A549 (cell line): ENCODE results near the gene MME. TPM values are rescaled to one million over a fixed set of nuclear protein-coding genes. Genes with fewer than 3 reads are reported as not detected.
A peak's percentile ranks its signal among the peaks of the same experiment; 100 is the strongest.
"Not testable (repeated sequence)": the region's sequence is repeated elsewhere in the genome, so short reads cannot be mapped to it uniquely, and the experiment has no call there.

Experiments used
- ATAC-seq, 2 experiments: fragments of 200-7000 bp in 1 of 2; fragments of >200 bp in 1 of 2; cut with Nextera tagmentation in 1 of 2; cut with Tn5 transposase in 1 of 2; 3 replicates each; pipeline versions ENCODE4 v1.8.0 to v1.9.1; 2018 to 2020; ENCODE audit warnings: mild to moderate bottlenecking in 1 of 2, moderate library complexity in 1 of 2
- CTCF ChIA-PET: fragments of 300-600 bp; sonication (Branson Sonifier 250); formaldehyde crosslinking; extraction: SDS; loops from one replicate; lab custom pipeline; 2021; ENCODE audit warnings: antibody characterized with exemption, inconsistent platforms; lab: Yijun Ruan, JAX
- POLR2A ChIA-PET: fragments of 350-600 bp; formaldehyde crosslinking; extraction: SDS; loops from one replicate; lab custom pipeline; 2021; ENCODE audit warnings: antibody characterized with exemption, inconsistent platforms; lab: Yijun Ruan, JAX
- DNase-seq, 2 experiments: peaks; one replicate each; pipeline versions ENCODE4 v3.0.0 to v3.0.0-alpha.2; 2011 to 2016; ENCODE audit warnings: low read depth in 1 of 2, low spot score in 1 of 2
- FAIRE-seq: peaks from 2 replicates; lab custom pipeline; 2011; peaks lifted over from hg19 to GRCh38; lab: Jason Lieb, UNC
- H3K27ac ChIP-seq, 2 experiments: fragments of >200 bp; sonication (Bioruptor Twin); formaldehyde crosslinking; 3 replicates each; pipeline ENCODE4 v1.5.1; 2016 to 2017
- H3K4me1 ChIP-seq: fragments of >200 bp; sonication (Bioruptor Twin); formaldehyde crosslinking; 3 replicates; pipeline ENCODE4 v1.6.1; 2016
- H3K4me2 ChIP-seq: fragments of >200 bp; sonication (Bioruptor Twin); formaldehyde crosslinking; 3 replicates; pipeline ENCODE4 v1.6.1; 2016
- H3K4me3 ChIP-seq: fragments of >200 bp; sonication (Bioruptor Twin); formaldehyde crosslinking; 3 replicates; pipeline ENCODE4 v1.5.1; 2016
- H3K9me3 ChIP-seq: fragments of >200 bp; sonication (Bioruptor Twin); formaldehyde crosslinking; 3 replicates; pipeline ENCODE4 v1.6.1; 2016
- ATOH8 ChIP-seq: fragments of 250-450 bp; sonication (Bioruptor Pico); IDR thresholded peaks from 2 replicates; pipeline ENCODE4 v1.5.0; 2020; ENCODE audit warnings: low read depth, mild to moderate bottlenecking, moderate library complexity
- BHLHE40 ChIP-seq: IDR thresholded peaks from 2 replicates; pipeline ENCODE4 v1.6.1; 2012; ENCODE audit warnings: low read depth, low read length, inconsistent platforms
- CBX8 ChIP-seq: fragments of 200-600 bp; sonication (generic); IDR thresholded peaks from 2 replicates; pipeline ENCODE4 v1.6.1; 2016
- CHD4 ChIP-seq: fragments of 200-600 bp; sonication (generic); IDR thresholded peaks from 2 replicates; pipeline ENCODE4 v1.6.1; 2016; ENCODE audit warnings: antibody characterized with exemption, mild to moderate bottlenecking, borderline replicate concordance
- EP300 ChIP-seq, 2 experiments: fragments of >200 bp; sonication (Bioruptor Twin); formaldehyde crosslinking; IDR thresholded peaks; 2 replicates in 1 of 2; 3 replicates in 1 of 2; pipeline ENCODE4 v1.6.1; 2016 to 2017
- ESRRA ChIP-seq: fragments of 150-350 bp; IDR thresholded peaks from 2 replicates; pipeline ENCODE4 v1.6.1; 2014; ENCODE audit warnings: mild to moderate bottlenecking, low read length, borderline replicate concordance
- FOXS1 ChIP-seq: fragments of 250-450 bp; sonication (Bioruptor Pico); IDR thresholded peaks from 2 replicates; pipeline ENCODE4 v1.5.0; 2020; ENCODE audit warnings: mild to moderate bottlenecking, moderate library complexity
- HDAC2 ChIP-seq: fragments of 200-600 bp; sonication (generic); IDR thresholded peaks from 2 replicates; pipeline ENCODE4 v1.6.1; 2016
- HOXA7 ChIP-seq: fragments of 250-450 bp; sonication (Bioruptor Pico); IDR thresholded peaks from 2 replicates; pipeline ENCODE4 v1.5.0; 2020; ENCODE audit warnings: mild to moderate bottlenecking, moderate library complexity
- HOXB13 ChIP-seq: fragments of 250-450 bp; sonication (Bioruptor Pico); IDR thresholded peaks from 2 replicates; pipeline ENCODE4 v1.5.0; 2020; ENCODE audit warnings: low read depth, mild to moderate bottlenecking, moderate library complexity
- JUNB ChIP-seq: fragments of >200 bp; sonication (Bioruptor Twin); formaldehyde crosslinking; IDR thresholded peaks from 2 replicates; pipeline ENCODE4 v1.6.1; 2016
- KDM1A ChIP-seq: fragments of 200-600 bp; sonication (generic); IDR thresholded peaks from 2 replicates; pipeline ENCODE4 v1.6.1; 2016; ENCODE audit warnings: low read depth, mild to moderate bottlenecking
- NFE2L2 ChIP-seq: fragments of 150-350 bp; conservative IDR thresholded peaks from 2 replicates; pipeline ENCODE4 v1.6.1; 2014; ENCODE audit warnings: low read length
- RARB ChIP-seq: fragments of 250-450 bp; sonication (Bioruptor Pico); IDR thresholded peaks from 2 replicates; pipeline ENCODE4 v1.8.0; 2021; ENCODE audit warnings: mild to moderate bottlenecking, moderate library complexity
- TP53 ChIP-seq: fragments of 250-450 bp; sonication (Bioruptor Pico); IDR thresholded peaks from 2 replicates; pipeline ENCODE4 v1.5.0; 2021; ENCODE audit warnings: mild to moderate bottlenecking, moderate library complexity
- ZC3H11A ChIP-seq: fragments of 450-650 bp; IDR thresholded peaks from 2 replicates; pipeline ENCODE4 v1.6.1; 2014; ENCODE audit warnings: antibody characterized with exemption, mild to moderate bottlenecking
- ZSCAN20 ChIP-seq: fragments of 250-450 bp; sonication (Bioruptor Pico); IDR thresholded peaks from 2 replicates; pipeline ENCODE4 v1.8.0; 2022; ENCODE audit warnings: mild to moderate bottlenecking, moderate library complexity
- WGBS: methylation state at CpG from one replicate; pipeline ENCODE4 v1.1.6; 2017; ENCODE audit errors: missing lambda C conversion rate; 5-methylcytosine and 5-hydroxymethylcytosine counted together
- polyA plus RNA-seq, 4 experiments: library from polyadenylated mRNA; depleted of rRNA in 3 of 4; stranded (reverse); fragments of >200 nt; fragmentation: RNase III in 1 of 4; extraction: RNeasy Plus Mini Kit Qiagen cat#74134 plus additional on column Dnase treatment in 1 of 4; gene quantifications; 2 replicates in 3 of 4; 3 replicates in 1 of 4; pipeline ENCODE4 v1.2.3, GENCODE V29; 2011 to 2017
- TF ChIP-seq, protein P1 (sequence below): fragments of >200 bp; sonication (Bioruptor Twin); formaldehyde crosslinking; IDR thresholded peaks from 3 replicates; pipeline ENCODE4 v1.6.1; 2016
- TF ChIP-seq, protein P2 (sequence below): fragments of 450-650 bp; IDR thresholded peaks from 2 replicates; pipeline ENCODE4 v1.6.1; 2014; ENCODE audit warnings: antibody characterized with exemption
- TF ChIP-seq, protein P3 (sequence below): fragments of 250-450 bp; sonication (Bioruptor Pico); IDR thresholded peaks from 2 replicates; pipeline ENCODE4 v1.5.0; 2021; ENCODE audit warnings: mild to moderate bottlenecking, moderate library complexity, borderline replicate concordance
- TF ChIP-seq, protein P4 (sequence below): IDR thresholded peaks from 2 replicates; pipeline ENCODE4 v1.6.1; 2012
- TF ChIP-seq, protein P5 (sequence below): IDR thresholded peaks from 2 replicates; pipeline ENCODE4 v1.6.1; 2012; ENCODE audit warnings: low read depth, borderline replicate concordance

Gene MME
- polyA plus RNA-seq, 2 of the 4 experiments (the other 2 are of a cell fraction), result not detected

GRCh38 chr3:155111971-155112370 is 31.9 kb downstream of the MME start:
- H3K9me3 ChIP-seq, result no peaks in the 10 kb centered on the region
- H3K27ac ChIP-seq, result no peak overlapping the region
- no peaks in the 10 kb centered on the region for H3K4me1 ChIP-seq
- TF ChIP-seq CHD4, result no peak
- TF ChIP-seq ESRRA, result no peak
- no peak for TF ChIP-seq FOXS1 (CRISPR knock-in tag)
- TF ChIP-seq, protein P1, sequence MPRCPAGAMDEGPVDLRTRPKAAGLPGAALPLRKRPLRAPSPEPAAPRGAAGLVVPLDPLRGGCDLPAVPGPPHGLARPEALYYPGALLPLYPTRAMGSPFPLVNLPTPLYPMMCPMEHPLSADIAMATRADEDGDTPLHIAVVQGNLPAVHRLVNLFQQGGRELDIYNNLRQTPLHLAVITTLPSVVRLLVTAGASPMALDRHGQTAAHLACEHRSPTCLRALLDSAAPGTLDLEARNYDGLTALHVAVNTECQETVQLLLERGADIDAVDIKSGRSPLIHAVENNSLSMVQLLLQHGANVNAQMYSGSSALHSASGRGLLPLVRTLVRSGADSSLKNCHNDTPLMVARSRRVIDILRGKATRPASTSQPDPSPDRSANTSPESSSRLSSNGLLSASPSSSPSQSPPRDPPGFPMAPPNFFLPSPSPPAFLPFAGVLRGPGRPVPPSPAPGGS, result no peak
- TF ChIP-seq KDM1A, result no peak
- ATAC-seq (no peak), FAIRE-seq (no peak), DNase-seq (no peak)
- no peak overlapping the region for H3K4me2 ChIP-seq
- POLR2A ChIA-PET, result no interaction called here
- no peak overlapping the region for H3K4me3 ChIP-seq
- WGBS, result under 1% methylated on average over 4 of the region's 4 CpGs
- CTCF ChIA-PET, result no interaction called here

DNA sequence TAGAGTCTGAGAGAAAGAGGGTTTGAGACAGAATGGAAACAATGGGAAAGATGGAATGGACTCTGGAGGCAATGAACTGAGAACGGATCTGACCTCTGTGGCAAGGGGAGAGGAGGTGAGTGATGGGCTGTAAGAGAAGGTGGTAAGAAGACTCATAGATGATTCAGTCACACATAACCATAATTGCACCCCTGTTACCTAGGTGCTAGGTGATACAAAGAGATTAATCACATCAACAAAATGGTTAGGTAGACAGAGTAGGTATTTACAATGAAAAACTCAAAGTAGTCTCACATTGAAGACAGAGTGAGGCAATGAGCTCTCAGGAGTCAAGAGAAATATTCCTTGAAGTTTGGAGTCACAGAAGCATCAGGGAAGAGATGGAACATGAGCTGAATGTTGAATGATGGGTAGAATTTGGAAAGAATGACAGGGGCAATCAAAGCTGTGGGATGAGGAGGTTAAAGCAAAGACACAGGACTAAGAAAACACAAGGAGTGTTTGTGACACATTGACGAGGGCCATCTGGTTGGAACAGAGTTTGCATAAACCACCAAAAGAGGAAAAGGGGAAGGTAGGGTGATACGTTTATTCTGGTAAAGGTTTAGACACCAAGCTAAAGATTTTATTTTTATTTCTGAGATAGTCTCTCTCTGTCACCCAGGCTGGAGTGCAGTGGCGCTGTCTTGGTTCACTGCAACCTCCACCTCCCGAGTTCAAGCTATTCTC is 32.7 kb downstream of the MME start:
- no peak for FAIRE-seq
- Histone ChIP-seq H3K4me2 (no peak overlapping the region), H3K4me3 (no peak overlapping the region), H3K27ac (no peak overlapping the region), H3K9me3 (no peaks in the 10 kb centered on the region)
- no peak for ATAC-seq
- POLR2A ChIA-PET, result no interaction called here
- under 1% methylated on average over 5 of the region's 5 CpGs for WGBS
- TF ChIP-seq, protein P2, sequence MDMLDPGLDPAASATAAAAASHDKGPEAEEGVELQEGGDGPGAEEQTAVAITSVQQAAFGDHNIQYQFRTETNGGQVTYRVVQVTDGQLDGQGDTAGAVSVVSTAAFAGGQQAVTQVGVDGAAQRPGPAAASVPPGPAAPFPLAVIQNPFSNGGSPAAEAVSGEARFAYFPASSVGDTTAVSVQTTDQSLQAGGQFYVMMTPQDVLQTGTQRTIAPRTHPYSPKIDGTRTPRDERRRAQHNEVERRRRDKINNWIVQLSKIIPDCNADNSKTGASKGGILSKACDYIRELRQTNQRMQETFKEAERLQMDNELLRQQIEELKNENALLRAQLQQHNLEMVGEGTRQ, result no peak
- TF ChIP-seq NFE2L2 (no peak), HDAC2 (no peak), BHLHE40 (no peak), ZSCAN20 (CRISPR knock-in tag) (no peak), ATOH8 (CRISPR knock-in tag) (no peak), RARB (CRISPR knock-in tag) (no peak), ZC3H11A (no peak), CBX8 (no peak), EP300 (IDR thresholded peaks at IDR 0.05) (no peak), JUNB (no peak), KDM1A (no peak), HOXA7 (CRISPR knock-in tag) (no peak), TP53 (CRISPR knock-in tag) (no peak), HOXB13 (no peak)
- TF ChIP-seq, protein P3, sequence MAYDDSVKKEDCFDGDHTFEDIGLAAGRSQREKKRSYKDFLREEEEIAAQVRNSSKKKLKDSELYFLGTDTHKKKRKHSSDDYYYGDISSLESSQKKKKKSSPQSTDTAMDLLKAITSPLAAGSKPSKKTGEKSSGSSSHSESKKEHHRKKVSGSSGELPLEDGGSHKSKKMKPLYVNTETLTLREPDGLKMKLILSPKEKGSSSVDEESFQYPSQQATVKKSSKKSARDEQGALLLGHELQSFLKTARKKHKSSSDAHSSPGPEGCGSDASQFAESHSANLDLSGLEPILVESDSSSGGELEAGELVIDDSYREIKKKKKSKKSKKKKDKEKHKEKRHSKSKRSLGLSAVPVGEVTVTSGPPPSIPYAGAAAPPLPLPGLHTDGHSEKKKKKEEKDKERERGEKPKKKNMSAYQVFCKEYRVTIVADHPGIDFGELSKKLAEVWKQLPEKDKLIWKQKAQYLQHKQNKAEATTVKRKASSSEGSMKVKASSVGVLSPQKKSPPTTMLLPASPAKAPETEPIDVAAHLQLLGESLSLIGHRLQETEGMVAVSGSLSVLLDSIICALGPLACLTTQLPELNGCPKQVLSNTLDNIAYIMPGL (CRISPR knock-in tag), result no peak
- TF ChIP-seq, protein P4, sequence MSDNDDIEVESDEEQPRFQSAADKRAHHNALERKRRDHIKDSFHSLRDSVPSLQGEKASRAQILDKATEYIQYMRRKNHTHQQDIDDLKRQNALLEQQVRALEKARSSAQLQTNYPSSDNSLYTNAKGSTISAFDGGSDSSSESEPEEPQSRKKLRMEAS, result no peak
- TF ChIP-seq, protein P5, sequence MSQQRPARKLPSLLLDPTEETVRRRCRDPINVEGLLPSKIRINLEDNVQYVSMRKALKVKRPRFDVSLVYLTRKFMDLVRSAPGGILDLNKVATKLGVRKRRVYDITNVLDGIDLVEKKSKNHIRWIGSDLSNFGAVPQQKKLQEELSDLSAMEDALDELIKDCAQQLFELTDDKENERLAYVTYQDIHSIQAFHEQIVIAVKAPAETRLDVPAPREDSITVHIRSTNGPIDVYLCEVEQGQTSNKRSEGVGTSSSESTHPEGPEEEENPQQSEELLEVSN, result no peak
- TF ChIP-seq, all 56 proteins: peak for 0
- CTCF ChIA-PET, result interaction anchor here (1.0 to 1.3 kb wide), 2 partner anchors 25 to 40 kb away, joined by 3 to 5 read pairs; no protein-coding TSS in a partner anchor
- DNase-seq, result no peak
- no peaks in the 10 kb centered on the region for H3K4me1 ChIP-seq

GRCh38 chr3:155124745-155125144 is 44.6 kb downstream of the MME start:
- H3K4me2 ChIP-seq, H3K4me1 ChIP-seq, FAIRE-seq, CTCF ChIA-PET, DNase-seq, H3K27ac ChIP-seq, H3K4me3 ChIP-seq, H3K9me3 ChIP-seq: not testable (repeated sequence)
- ATAC-seq, result peak in 1 of 2 experiments; percentile 59; a peak in 2 of 6 replicates
- POLR2A ChIA-PET, result interaction anchor here (0.6 kb wide), 2 partner anchors 146 to 367 kb away, joined by 3 to 6 read pairs; no protein-coding TSS in a partner anchor
- 0% methylated on average over 1 of the region's 14 CpGs for WGBS
